Airway epithelial cell (primary cell): ENCODE results near the gene PDE4A. TPM values are rescaled to one million over a fixed set of nuclear protein-coding genes. Genes with fewer than 3 reads are reported as not detected.

Experiments used
- total RNA-seq: library from RNA; depleted of rRNA; stranded (reverse); fragments of >200 nt; gene quantifications from 2 replicates; pipeline ENCODE4 v1.2.3, GENCODE V29; 2015

The PDE4A gene
- 0.09 and 0.71 TPM in 2 replicates for total RNA-seq

DNA sequence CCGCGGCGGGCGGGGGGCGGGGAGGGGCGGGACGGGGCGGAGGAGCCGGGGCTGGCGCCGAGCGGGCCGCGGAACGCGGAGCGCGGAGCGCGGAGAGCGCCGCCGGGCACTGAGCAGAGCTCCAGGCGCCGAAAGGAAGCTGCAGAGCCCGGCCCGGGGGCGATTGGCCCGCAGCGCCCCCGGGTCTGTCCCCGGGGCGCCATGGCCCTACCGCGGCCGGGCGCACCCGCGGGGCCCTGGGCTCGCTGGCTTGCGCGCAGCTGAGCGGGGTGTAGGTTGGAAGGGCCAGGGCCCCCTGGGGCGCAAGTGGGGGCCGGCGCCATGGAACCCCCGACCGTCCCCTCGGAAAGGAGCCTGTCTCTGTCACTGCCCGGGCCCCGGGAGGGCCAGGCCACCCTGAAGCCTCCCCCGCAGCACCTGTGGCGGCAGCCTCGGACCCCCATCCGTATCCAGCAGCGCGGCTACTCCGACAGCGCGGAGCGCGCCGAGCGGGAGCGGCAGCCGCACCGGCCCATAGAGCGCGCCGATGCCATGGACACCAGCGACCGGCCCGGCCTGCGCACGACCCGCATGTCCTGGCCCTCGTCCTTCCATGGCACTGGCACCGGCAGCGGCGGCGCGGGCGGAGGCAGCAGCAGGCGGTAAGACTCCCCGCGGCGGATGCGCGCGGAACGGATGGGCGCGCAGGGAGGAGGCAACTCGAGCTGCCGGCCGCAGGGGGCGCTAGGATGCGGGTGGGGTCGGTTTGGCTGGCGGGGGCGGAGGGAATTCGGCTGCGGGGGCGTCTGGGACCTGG lies at the start of gene PDE4A:
TSS of gene PDE4A (plus strand) at position 95 of the 796 bp plus-strand sequence. CDS start at position 322, 227 bp downstream.

DNA sequence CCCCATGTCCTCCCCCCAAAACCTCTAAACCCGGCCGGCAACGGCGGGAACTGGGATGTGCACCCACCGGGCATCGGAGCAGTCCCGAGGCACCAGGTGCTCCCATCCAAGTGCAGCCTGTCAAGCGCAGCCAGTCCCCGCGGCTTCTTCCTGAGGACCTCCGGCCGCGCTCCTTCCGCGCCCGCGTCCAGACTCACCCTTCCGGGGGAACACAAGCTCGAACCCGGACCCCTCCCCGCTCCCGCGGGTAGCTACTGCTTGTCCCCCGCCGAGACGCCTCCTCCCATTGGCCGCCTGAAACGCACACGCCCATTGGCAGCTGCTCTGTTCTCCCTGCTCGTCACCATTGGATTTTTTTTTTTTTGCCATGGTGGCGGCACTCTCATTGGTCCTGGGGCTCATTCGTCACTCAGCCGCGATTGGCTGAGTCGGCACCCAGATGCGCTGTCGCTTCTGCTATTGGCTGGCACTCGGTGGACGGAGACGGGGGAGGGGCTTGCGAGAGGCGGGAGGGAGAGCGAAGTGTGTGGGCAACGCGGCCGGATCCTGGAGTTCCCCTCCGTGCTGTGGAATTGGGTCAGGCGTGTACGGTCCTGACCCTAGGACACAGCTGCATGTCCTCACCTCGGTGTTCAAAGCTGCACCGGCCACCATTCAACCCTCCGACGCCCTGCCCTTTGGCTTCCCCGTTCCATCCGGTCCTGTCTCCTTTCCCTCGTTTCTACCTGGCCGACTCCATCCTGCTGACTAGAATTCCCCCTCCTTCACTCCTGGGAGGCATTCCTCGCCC lies 39.8 kb upstream of the PDE4A start, which contains the start of gene TYK2:
TSS of gene TYK2 (minus strand) at position 260 of the 790 bp plus-strand sequence. CDS start 2,166 bp downstream, outside the sequence.

DNA sequence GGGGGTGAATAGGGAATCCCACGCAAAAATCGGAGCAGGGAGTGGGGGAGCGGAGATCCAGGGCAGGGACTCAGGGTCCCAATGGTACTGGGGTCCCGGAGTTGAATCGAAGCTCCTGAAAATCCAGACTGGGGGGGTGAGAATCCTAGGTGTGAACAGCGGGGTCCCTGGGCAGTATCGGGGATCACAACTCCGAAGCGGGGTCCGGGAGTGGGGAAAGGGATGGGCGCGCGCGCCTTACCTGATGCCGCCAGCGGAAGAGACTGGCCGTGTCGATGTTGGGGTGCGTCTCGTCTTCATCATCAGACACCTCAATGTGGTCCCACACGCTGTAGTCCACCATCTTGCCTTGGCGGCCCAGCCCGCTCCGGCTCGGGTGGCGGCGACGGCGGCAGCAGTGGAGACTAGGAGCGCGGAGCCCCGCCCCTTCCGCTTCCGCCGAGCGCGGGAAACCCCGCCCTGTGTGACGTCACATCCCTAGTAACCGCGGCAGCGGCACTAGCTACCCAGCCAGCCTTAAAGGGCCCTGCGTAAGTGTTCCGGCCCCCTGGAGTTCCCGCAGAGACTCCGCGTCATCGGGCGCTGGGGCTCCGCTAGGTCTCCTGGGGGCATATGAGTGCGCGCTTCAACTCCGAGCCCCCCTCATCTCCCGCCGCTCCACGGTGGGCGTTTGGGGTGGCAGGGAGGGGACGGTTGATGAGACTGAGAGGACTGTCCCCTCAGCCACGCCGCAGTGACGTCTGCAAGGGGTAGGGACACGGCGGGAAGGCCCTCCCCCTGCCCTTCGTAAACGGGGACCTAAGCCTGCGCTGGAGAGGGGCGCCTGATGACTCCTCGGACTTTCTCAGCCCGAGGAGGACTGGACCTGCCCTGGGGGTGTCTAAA lies 17.0 kb upstream of the PDE4A start, which contains the start of gene CDC37:
TSS of gene CDC37 (minus strand) at position 406 of the 885 bp plus-strand sequence. CDS start at position 343, 63 bp downstream.

DNA sequence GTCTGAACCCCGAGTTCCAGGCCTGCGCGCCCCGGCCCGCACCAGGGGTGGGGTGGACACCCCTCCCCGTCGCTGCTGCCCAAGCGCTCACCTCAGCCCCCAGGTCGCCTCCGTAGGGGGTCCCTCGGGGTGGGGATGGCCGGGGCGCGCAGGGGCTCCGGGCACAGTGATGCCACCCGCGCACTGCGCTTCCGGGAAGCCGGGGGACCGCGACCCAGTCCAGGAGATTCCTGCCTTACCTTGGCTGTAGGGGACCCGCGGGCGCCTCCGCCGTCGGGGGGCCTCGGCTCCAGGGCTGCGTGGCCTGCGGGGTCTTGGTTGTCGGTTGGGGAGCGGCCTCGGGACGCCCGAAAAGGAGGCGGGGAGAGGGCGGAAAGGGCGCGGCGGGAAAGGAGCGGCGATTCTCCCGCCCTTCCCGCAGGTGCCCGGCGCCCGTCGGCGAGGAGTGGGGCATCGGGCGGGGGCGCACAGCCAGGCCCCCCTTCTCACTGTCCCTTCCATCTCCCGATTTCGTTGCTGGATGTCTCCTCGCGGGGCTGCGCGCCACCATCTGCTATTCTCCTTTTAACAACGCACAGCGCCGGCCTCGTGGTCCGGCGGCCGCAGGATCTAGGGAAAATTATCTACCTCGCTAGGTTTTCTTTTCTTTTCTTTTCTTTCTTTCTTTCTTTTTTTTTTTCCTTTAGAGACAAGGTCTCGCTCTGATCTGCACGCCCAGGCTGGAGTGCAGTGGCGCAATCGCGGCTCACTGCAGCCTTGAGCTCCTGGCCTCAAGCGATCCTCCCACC lies 82.9 kb downstream of the PDE4A start, which contains the start of gene KEAP1:
TSS of gene KEAP1 (minus strand) at position 355 of the 788 bp plus-strand sequence. CDS start 3,323 bp downstream, outside the sequence.

DNA sequence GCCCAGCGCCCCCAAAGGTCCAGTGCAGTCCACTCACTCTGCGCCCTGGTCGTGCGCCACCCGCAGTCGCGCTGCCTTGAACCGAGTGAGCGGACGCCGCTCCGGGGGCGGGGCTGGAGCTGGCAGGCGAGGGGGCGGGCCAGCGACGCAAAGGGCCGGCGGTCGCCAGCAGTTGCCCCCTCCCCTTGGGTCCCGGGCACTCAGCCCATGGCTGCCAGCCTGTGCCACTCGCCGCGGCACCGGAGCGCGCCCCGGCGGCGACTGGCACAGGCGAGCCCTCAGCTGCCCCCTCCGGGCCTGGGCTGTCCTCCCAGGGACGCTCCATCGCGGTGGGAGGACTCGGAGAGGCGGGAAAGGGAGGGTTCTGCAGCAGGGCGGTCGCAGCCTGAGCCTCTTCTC lies 97.0 kb downstream of the PDE4A start, which contains the start of gene S1PR5:
TSS of gene S1PR5 (minus strand) at position 87 of the 399 bp plus-strand sequence. CDS start 2,436 bp downstream, outside the sequence.

Other genes starting within 250 kb of the PDE4A start
- 76.6 and 103 TPM in 2 replicates for gene DNMT1, start 225.6 kb upstream of the PDE4A start, total RNA-seq
- gene S1PR2, start 189.2 kb upstream of the PDE4A start, total RNA-seq: 2.4 and 4.9 TPM in 2 replicates
- 130 and 141 TPM in 2 replicates for gene MRPL4, start 168.3 kb upstream of the PDE4A start, total RNA-seq
- 2.8 and 3.2 TPM in 2 replicates for gene ICAM1, start 149.4 kb upstream of the PDE4A start, total RNA-seq
- gene ICAM4, start 133.6 kb upstream of the PDE4A start, total RNA-seq: 8.0 and 8.1 TPM in 2 replicates
- 3.6 and 4.9 TPM in 2 replicates for gene ICAM5, start 130.6 kb upstream of the PDE4A start, total RNA-seq
- gene ZGLP1, start 110.7 kb upstream of the PDE4A start, total RNA-seq: 0.28 and 0.85 TPM in 2 replicates
- gene FDX2, start 104.5 kb upstream of the PDE4A start, total RNA-seq: 33.3 and 40.1 TPM in 2 replicates
- 18.6 and 32.0 TPM in 2 replicates for gene RAVER1, start 87.0 kb upstream of the PDE4A start, total RNA-seq
- 0.74 and 2.9 TPM in 2 replicates for gene ICAM3, start 80.9 kb upstream of the PDE4A start, total RNA-seq
- 53.0 and 70.7 TPM in 2 replicates for gene TYK2, start 40.0 kb upstream of the PDE4A start, total RNA-seq
- 154 and 166 TPM in 2 replicates for gene CDC37, start 17.0 kb upstream of the PDE4A start, total RNA-seq
- gene KEAP1, start 82.8 kb downstream of the PDE4A start, total RNA-seq: 48.5 and 52.1 TPM in 2 replicates
- gene S1PR5, start 96.9 kb downstream of the PDE4A start, total RNA-seq: 3.3 TPM in 2 replicates
- gene ATG4D, start 123.4 kb downstream of the PDE4A start, total RNA-seq: 30.6 and 43.4 TPM in 2 replicates
- gene KRI1, start 145.5 kb downstream of the PDE4A start, total RNA-seq: 10.6 and 11.9 TPM in 2 replicates
- gene CDKN2D, start 148.4 kb downstream of the PDE4A start, total RNA-seq: 2.0 and 7.1 TPM in 2 replicates
- 87.2 and 108 TPM in 2 replicates for gene AP1M2, start 166.8 kb downstream of the PDE4A start, total RNA-seq
- 87.7 and 95.3 TPM in 2 replicates for gene SLC44A2, start 205.0 kb downstream of the PDE4A start, total RNA-seq
- gene ILF3, start 233.8 kb downstream of the PDE4A start, total RNA-seq: 118 and 141 TPM in 2 replicates